PC-9 (cell line): ENCODE results near the gene HAL. TPM values are rescaled to one million over a fixed set of nuclear protein-coding genes. Genes with fewer than 3 reads are reported as not detected.

Experiments
- BruUV-seq: library from RNA; stranded (reverse); fragments of 400-500 nt; replicated peaks from 2 replicates; lab custom pipeline; 2021; lab: Mats Ljungman, UMichigan
- CTCF ChIA-PET: fragments of 300-600 bp; sonication (Branson Sonifier 250); formaldehyde crosslinking; loops from one replicate; lab custom pipeline; 2022; ENCODE audit warnings: antibody characterized with exemption; lab: Charles Lee
- POLR2A ChIA-PET: fragments of 300-600 bp; sonication (Branson Sonifier 250); formaldehyde crosslinking; loops from one replicate; lab custom pipeline; 2022; ENCODE audit warnings: antibody characterized with exemption; ENCODE audit not compliant: unreplicated experiment; lab: Charles Lee
- DNase-seq, 2 experiments: peaks; one replicate each; pipeline versions ENCODE4 v3.0.0 to v3.0.0-alpha.2; 2015 to 2022; ENCODE audit warnings: mixed read lengths in 1 of 2
- H2AFZ ChIP-seq: fragments of 200-600 bp; sonication (generic); 2 replicates; pipeline ENCODE4 v1.8.1; 2017; ENCODE audit warnings: antibody characterized with exemption
- H3F3A ChIP-seq: fragments of 200-600 bp; sonication (generic); 2 replicates; pipeline ENCODE4 v1.8.1; 2017; ENCODE audit warnings: antibody characterized with exemption, mild to moderate bottlenecking, low read depth; ENCODE audit not compliant: insufficient read depth
- H3K27ac ChIP-seq: fragments of 200-600 bp; sonication (generic); 2 replicates; pipeline ENCODE4 v1.6.1; 2016; ENCODE audit warnings: mixed run types
- H3K27me3 ChIP-seq: fragments of 200-600 bp; sonication (generic); 2 replicates; pipeline ENCODE4 v1.6.1; 2016; ENCODE audit warnings: low read depth, mixed run types; ENCODE audit not compliant: insufficient read depth
- H3K36me3 ChIP-seq: fragments of 200-600 bp; sonication (generic); 2 replicates; pipeline ENCODE4 v1.6.1; 2016; ENCODE audit warnings: low read depth, mixed run types
- H3K4me1 ChIP-seq: fragments of 200-600 bp; sonication (generic); replicated peaks from 2 replicates; pipeline ENCODE4 v1.6.1; 2016; ENCODE audit warnings: mixed run types; ENCODE audit not compliant: insufficient read depth
- H3K4me2 ChIP-seq: fragments of 200-600 bp; sonication (generic); 2 replicates; pipeline ENCODE4 v1.6.1; 2017; ENCODE audit warnings: mixed run types
- H3K4me3 ChIP-seq: fragments of 200-600 bp; sonication (generic); 2 replicates; pipeline ENCODE4 v1.6.1; 2016; ENCODE audit warnings: mixed run types
- H3K79me2 ChIP-seq: fragments of 200-600 bp; sonication (generic); 2 replicates; pipeline ENCODE4 v1.6.1; 2017; ENCODE audit warnings: low read depth, mixed run types
- H3K9me2 ChIP-seq: fragments of 200-600 bp; sonication (generic); 2 replicates; pipeline ENCODE4 v1.8.1; 2017; ENCODE audit warnings: mild to moderate bottlenecking; ENCODE audit not compliant: insufficient read depth
- H3K9me3 ChIP-seq: fragments of 200-600 bp; sonication (generic); 2 replicates; pipeline ENCODE4 v1.8.1; 2016; ENCODE audit warnings: low read depth; ENCODE audit not compliant: insufficient read depth
- H4K20me1 ChIP-seq: fragments of 200-600 bp; sonication (generic); 2 replicates; pipeline ENCODE4 v1.8.1; 2017; ENCODE audit not compliant: insufficient read depth
- CTCF ChIP-seq: fragments of 200-600 bp; sonication (generic); conservative IDR thresholded peaks from 2 replicates; pipeline ENCODE4 v1.6.1; 2017; ENCODE audit warnings: mixed run types, antibody characterized with exemption, mild to moderate bottlenecking, moderate library complexity
- EZH2 ChIP-seq: fragments of 200-600 bp; sonication (generic); IDR thresholded peaks from 2 replicates; pipeline ENCODE4 v1.8.0; 2017; ENCODE audit warnings: antibody characterized with exemption, low read depth
- intact Hi-C: fragments of 100-400 bp; cut with micrococcal nuclease; formaldehyde crosslinking; loops from one replicate; pipeline ENCODE4 v1.10.0; 2022; ENCODE audit not compliant: unreplicated experiment
- total RNA-seq: library from RNA; stranded (reverse); gene quantifications from 2 replicates; pipeline ENCODE4 v1.2.3, GENCODE V29; 2021

HAL gene
- total RNA-seq, 1 experiment from 2014 or later: 1.3 TPM

DNA sequence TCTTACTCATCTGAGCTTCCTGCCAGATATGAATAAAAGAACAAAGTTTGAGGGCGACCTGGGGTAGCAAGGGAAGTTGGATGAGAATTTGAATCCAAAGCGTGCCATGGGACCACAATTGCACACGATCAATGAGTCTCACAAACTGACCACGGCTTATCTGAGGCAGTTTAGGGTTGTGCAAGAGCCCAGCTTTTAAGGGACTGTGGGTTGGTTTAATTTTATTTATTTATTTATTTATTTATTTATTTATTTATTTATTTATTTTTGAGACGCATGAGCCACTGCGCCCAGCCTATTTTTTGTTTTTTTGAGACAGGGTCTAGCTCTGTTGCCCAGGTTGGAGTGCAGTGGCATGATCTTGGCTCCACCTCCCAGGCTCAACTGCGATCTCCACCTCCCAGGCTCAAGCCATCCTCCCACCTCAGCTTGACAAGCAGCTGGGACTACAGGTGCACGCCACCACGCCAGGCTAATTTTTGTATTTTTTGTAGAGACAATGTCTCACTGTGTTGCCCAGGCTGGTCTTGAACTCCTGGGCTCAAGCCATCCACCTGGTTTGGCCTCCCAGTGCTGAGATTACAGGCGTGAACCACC is 51.9 kb downstream of the HAL start:
- H3K79me2 ChIP-seq: 0 out of 2 replicates have a peak, but pooled peaks cover 3% of the 10 kb centered on the region
- no peak for TF ChIP-seq EZH2
- no peak for TF ChIP-seq CTCF
- no peaks in the 10 kb centered on the region for H3K9me2 ChIP-seq
- no peaks in the 10 kb centered on the region for H3F3A ChIP-seq
- intact Hi-C loops: no loop called here
- no peak overlapping the region for H3K27ac ChIP-seq
- H3K4me1 ChIP-seq: peaks cover 5% of the 10 kb centered on the region; the same call in 1 of the 2 replicates
- DNase-seq: no peak
- CTCF ChIA-PET: no interaction called here
- BruUV-seq: no TSS peak
- H2AFZ ChIP-seq: peak overlapping the region; percentile 83; the same call in 1 of the 2 replicates
- H3K4me2 ChIP-seq: peak overlapping the region; percentile 78
- H3K36me3 ChIP-seq: no peaks in the 10 kb centered on the region
- H4K20me1 ChIP-seq: no peaks in the 10 kb centered on the region
- no peaks in the 10 kb centered on the region for H3K27me3 ChIP-seq
- POLR2A ChIA-PET: no interaction called here
- no peaks in the 10 kb centered on the region for H3K9me3 ChIP-seq
- H3K4me3 ChIP-seq: no peak overlapping the region

DNA sequence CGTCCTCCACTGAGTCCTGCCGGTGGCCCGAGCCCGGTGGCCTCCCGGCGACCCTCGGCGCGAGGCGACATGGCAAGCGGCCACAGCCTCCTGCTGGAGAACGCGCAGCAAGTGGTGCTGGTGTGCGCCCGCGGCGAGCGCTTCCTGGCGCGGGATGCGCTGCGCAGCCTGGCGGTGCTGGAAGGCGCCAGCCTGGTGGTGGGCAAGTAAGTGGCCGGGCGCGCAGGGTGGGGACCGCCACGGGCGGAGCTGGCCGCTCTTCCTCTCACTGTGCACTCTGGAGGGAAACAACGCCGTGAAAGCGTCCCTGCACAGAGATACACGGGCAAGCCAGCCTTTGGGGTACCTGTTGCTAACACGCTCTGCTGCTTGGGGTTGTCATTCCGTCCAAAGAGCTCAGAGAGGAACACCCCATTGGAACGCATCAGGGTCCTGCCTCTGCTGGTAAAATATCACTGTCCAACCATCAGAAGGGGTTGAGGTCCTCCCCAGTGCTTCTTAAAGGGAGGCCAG is 52.8 kb downstream of the HAL start, which contains the start of gene AMDHD1:
Gene AMDHD1 (plus strand): TSS at position 2 of the 513 bp plus-strand sequence. CDS start 68 bp downstream, at position 70.
- Histone ChIP-seq H3K9me2 (no peaks in the 10 kb centered on the region), H3K27me3 (no peaks in the 10 kb centered on the region), H3K4me2 (peak within 1 kb of the TSS; percentile 78), H3K79me2 (0 out of 2 replicates have a peak, but pooled peaks cover 3% of the 10 kb centered on the region), H3K27ac (peak within 1 kb of the TSS; percentile 52), H3K9me3 (no peaks in the 10 kb centered on the region), H3K36me3 (no peaks in the 10 kb centered on the region), H2AFZ (peak within 1 kb of the TSS; percentile 83), H3K4me1 (peaks cover 5% of the 10 kb centered on the region; the same call in 1 of the 2 replicates), H3F3A (no peaks in the 10 kb centered on the region), H4K20me1 (no peaks in the 10 kb centered on the region), H3K4me3 (peak within 1 kb of the TSS; percentile 85)
- TF ChIP-seq CTCF (no peak; the same call in 1 of the 2 replicates), EZH2 (no peak)
- intact Hi-C loops: no loop called here
- no TSS peak for BruUV-seq
- CTCF ChIA-PET: no interaction called here
- POLR2A ChIA-PET: interaction anchor here (0.7 kb wide), 1 partner anchor 76 kb away, joined by 3 read pairs; no protein-coding TSS in a partner anchor
- DNase-seq: peak; percentile 36 to 59

DNA sequence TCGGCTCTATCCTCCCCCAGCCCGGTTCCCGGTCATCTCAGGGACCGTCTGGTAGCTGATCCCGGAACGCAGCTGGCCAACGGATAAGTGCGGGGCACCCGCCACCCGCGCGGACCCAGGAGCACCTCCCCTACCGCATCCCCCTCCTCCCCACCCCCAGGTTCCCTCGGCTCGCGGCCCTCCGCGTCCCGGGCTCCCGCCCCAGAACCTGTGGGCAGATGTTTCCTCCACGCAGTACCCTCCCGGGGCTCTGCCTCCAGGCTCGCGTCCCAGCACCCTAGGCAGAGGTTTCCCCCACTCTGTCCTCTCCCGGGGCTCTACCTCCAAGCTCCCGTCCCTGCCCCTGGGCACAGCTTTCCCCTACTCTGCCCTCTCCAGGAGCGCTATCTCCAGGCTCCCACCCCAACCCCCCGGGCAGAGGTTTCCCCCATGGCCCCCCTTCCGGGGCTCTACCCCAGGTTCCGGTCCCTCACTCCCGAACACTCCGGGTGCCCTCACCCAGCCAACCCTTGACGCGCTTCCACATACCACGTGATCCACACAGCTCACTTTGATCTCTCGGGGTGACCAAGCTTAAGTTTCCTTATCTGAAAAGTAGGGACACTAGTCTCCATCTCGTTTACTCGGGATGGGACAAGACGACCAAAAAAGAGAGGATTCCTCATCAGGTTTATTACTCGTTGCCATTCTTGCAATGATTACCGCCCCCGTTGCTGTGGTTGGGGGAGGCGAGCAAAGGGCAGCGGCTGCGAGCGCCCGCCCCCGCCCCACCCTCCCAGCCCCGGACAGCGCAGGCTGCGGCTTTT is 53.4 kb downstream of the HAL start, which contains the start of gene CCDC38:
Gene CCDC38 (minus strand): TSS at position 91 of the 806 bp plus-strand sequence. CDS start 6,105 bp downstream, outside the sequence.
- Histone ChIP-seq H3K79me2 (0 out of 2 replicates have a peak, but pooled peaks cover 3% of the 10 kb centered on the region), H3F3A (no peaks in the 10 kb centered on the region), H3K9me2 (no peaks in the 10 kb centered on the region), H3K27me3 (no peaks in the 10 kb centered on the region), H4K20me1 (no peaks in the 10 kb centered on the region), H3K9me3 (no peaks in the 10 kb centered on the region), H3K36me3 (no peaks in the 10 kb centered on the region), H3K4me2 (peak within 1 kb of the TSS; percentile 78), H3K4me1 (peaks cover 5% of the 10 kb centered on the region; the same call in 1 of the 2 replicates), H3K27ac (peak within 1 kb of the TSS; percentile 52), H3K4me3 (peak within 1 kb of the TSS; percentile 85), H2AFZ (peak within 1 kb of the TSS; percentile 83)
- peak; percentile 69 to 74 for DNase-seq
- POLR2A ChIA-PET: interaction anchor here (0.7 kb wide), 2 partner anchors 9 to 77 kb away, joined by 3 read pairs; no protein-coding TSS in a partner anchor
- TF ChIP-seq EZH2: no peak
- no peak for TF ChIP-seq CTCF
- CTCF ChIA-PET: interaction anchor here (0.6 to 0.9 kb wide), 2 partner anchors 116 to 377 kb away, joined by 3 read pairs; no protein-coding TSS in a partner anchor
- intact Hi-C loops: no loop called here
- no TSS peak for BruUV-seq
